ENCODE data around the gene AP1M1. TPM values are rescaled to one million over a fixed set of nuclear protein-coding genes. Genes with fewer than 3 reads are reported as not detected.

The AP1M1 gene
- polyA plus RNA-seq, 1 experiment = 42.5 TPM

- peaks cover 10% of the 10 kb centered on the region for H3K9me3 ChIP-seq (ENCODE audit: control insufficient read depth, insufficient read depth, low read length)
- TF ChIP-seq CTCF (IDR thresholded peaks at IDR 0.05; ENCODE audit: low read depth, low read length) = no peak
- no peak overlapping the region for H3K27ac ChIP-seq (ENCODE audit: low read depth, low read length)
- H3K4me3 ChIP-seq (ENCODE audit: low read depth, low read length) = no peak overlapping the region
- POLR2A ChIA-PET = interaction anchor here (0.7 kb wide), 1 partner anchor 936 kb away, joined by 7 read pairs; no protein-coding TSS in a partner anchor
- no peak for DNase-seq (ENCODE audit: low read depth, low spot score)
- CTCF ChIA-PET = interaction anchor here (1.1 to 1.9 kb wide), 2 partner anchors 21 to 114 kb away, joined by 6 to 8 read pairs; no protein-coding TSS in a partner anchor
- H3K27me3 ChIP-seq (ENCODE audit: control insufficient read depth, insufficient read depth, low read length) = peaks cover 18% of the 10 kb centered on the region
These were observed 71.1 kb downstream of the AP1M1 start for GRCh38 chr19:16268676-16269319.

- POLR2A ChIA-PET = no interaction called here
- no peak overlapping the region for H3K27ac ChIP-seq (ENCODE audit: low read depth, low read length)
- TF ChIP-seq CTCF (IDR thresholded peaks at IDR 0.05; ENCODE audit: low read depth, low read length) = no peak
- DNase-seq (ENCODE audit: low read depth, low spot score) = no peak
- H3K9me3 ChIP-seq (ENCODE audit: control insufficient read depth, insufficient read depth, low read length) = no peaks in the 10 kb centered on the region
- H3K27me3 ChIP-seq (ENCODE audit: control insufficient read depth, insufficient read depth, low read length) = peaks cover 14% of the 10 kb centered on the region
- H3K4me3 ChIP-seq (ENCODE audit: low read depth, low read length) = no peak overlapping the region
- CTCF ChIA-PET = interaction anchor here (0.6 kb wide), 1 partner anchor 232 kb away, joined by 4 read pairs; no protein-coding TSS in a partner anchor
These were observed 75.2 kb downstream of the AP1M1 start for GRCh38 chr19:16272945-16273344.

GRCh38 chr19:16274447-16274846 lies 76.7 kb downstream of the AP1M1 start:
- Histone ChIP-seq H3K4me3 (ENCODE audit: low read depth, low read length) (no peak overlapping the region), H3K9me3 (ENCODE audit: control insufficient read depth, insufficient read depth, low read length) (no peaks in the 10 kb centered on the region), H3K27me3 (ENCODE audit: control insufficient read depth, insufficient read depth, low read length) (peaks cover 8% of the 10 kb centered on the region), H3K27ac (ENCODE audit: low read depth, low read length) (no peak overlapping the region)
- ChIA-PET POLR2A (no interaction called here), CTCF (interaction anchor here (0.6 to 1.0 kb wide), 2 partner anchors 26 to 108 kb away, joined by 3 to 4 read pairs; no protein-coding TSS in a partner anchor)
- DNase-seq (ENCODE audit: low read depth, low spot score) = no peak
- no peak for TF ChIP-seq CTCF (IDR thresholded peaks at IDR 0.05; ENCODE audit: low read depth, low read length)

GRCh38 chr19:16280306-16280705 lies 82.6 kb downstream of the AP1M1 start:
- TF ChIP-seq CTCF (IDR thresholded peaks at IDR 0.05; ENCODE audit: low read depth, low read length) = no peak
- Histone ChIP-seq H3K9me3 (ENCODE audit: control insufficient read depth, insufficient read depth, low read length) (no peaks in the 10 kb centered on the region; the same call in 1 of the 2 replicates), H3K27me3 (ENCODE audit: control insufficient read depth, insufficient read depth, low read length) (peaks cover 7% of the 10 kb centered on the region), H3K4me3 (ENCODE audit: low read depth, low read length) (no peak overlapping the region), H3K27ac (ENCODE audit: low read depth, low read length) (no peak overlapping the region)
- ChIA-PET CTCF (no interaction called here), POLR2A (no interaction called here)
- DNase-seq (ENCODE audit: low read depth, low spot score) = no peak

- TF ChIP-seq CTCF (IDR thresholded peaks at IDR 0.05; ENCODE audit: low read depth, low read length) = no peak
- CTCF ChIA-PET = no interaction called here
- POLR2A ChIA-PET = interaction anchor here (1.3 kb wide), 1 partner anchor 43 kb away, joined by 3 read pairs; the partner anchor contains the start of gene KLF2
- H3K9me3 ChIP-seq (ENCODE audit: control insufficient read depth, insufficient read depth, low read length) = no peaks in the 10 kb centered on the region; the same call in 1 of the 2 replicates
- no peak overlapping the region for H3K4me3 ChIP-seq (ENCODE audit: low read depth, low read length)
- no peak for DNase-seq (ENCODE audit: low read depth, low spot score)
- H3K27ac ChIP-seq (ENCODE audit: low read depth, low read length) = no peak overlapping the region
- H3K27me3 ChIP-seq (ENCODE audit: control insufficient read depth, insufficient read depth, low read length) = peaks cover 5% of the 10 kb centered on the region
These were observed 84.0 kb downstream of the AP1M1 start for GRCh38 chr19:16281743-16282142.
